GDM1 (cell line): ENCODE measurements around the gene DPM1.
A peak's percentile ranks its signal among the peaks of the same experiment; 100 is the strongest.
"Not testable (repeated sequence)": the region's sequence is repeated elsewhere in the genome, so short reads cannot be mapped to it uniquely, and the experiment has no call there.

Source experiments
- DNase-seq: peaks from one replicate; lab custom pipeline; 2025; lab: John Stamatoyannopoulos, UW

Gene DPM1

GRCh38 chr20:50978533-50978932 is 20.2 kb upstream of the DPM1 start:
- DNase-seq = not testable (repeated sequence)

- no peak for DNase-seq
These were observed 19.0 kb upstream of the DPM1 start for GRCh38 chr20:50977066-50978021.

- no peak for DNase-seq
These were observed 17.5 kb upstream of the DPM1 start for GRCh38 chr20:50975701-50976330.

- no peak for DNase-seq
These were observed 11.6 kb upstream of the DPM1 start for GRCh38 chr20:50969912-50970311.

GRCh38 chr20:50969435-50969834 is 11.1 kb upstream of the DPM1 start:
- DNase-seq = no peak

GRCh38 chr20:50968289-50968688 is 10.0 kb upstream of the DPM1 start:
- no peak for DNase-seq

- DNase-seq = no peak
These were observed 9.3 kb upstream of the DPM1 start for GRCh38 chr20:50967586-50967985.

- no peak for DNase-seq
These were observed 1.3 kb upstream of the DPM1 start for GRCh38 chr20:50959543-50960126.

GRCh38 chr20:50958615-50959542 is 547 bp upstream of the DPM1 start, which contains the start of gene MOCS3:
MOCS3 (plus strand) TSS chr20:50958818; CDS start chr20:50958843, 25 bp downstream.
- DNase-seq = peak; percentile 77

GRCh38 chr20:50957276-50957675 is 1.1 kb downstream of the DPM1 start:
- DNase-seq = no peak

- no peak for DNase-seq
These were observed 4.5 kb downstream of the DPM1 start for GRCh38 chr20:50953821-50954220.

- no peak for DNase-seq
These were observed 5.1 kb downstream of the DPM1 start for GRCh38 chr20:50953196-50953595.

GRCh38 chr20:50948132-50948785 is 10.1 kb downstream of the DPM1 start:
- no peak for DNase-seq

- DNase-seq = no peak
These were observed 15.3 kb downstream of the DPM1 start for GRCh38 chr20:50943069-50943468.

- DNase-seq = no peak
These were observed 24.7 kb downstream of the DPM1 start for GRCh38 chr20:50933589-50933988.

GRCh38 chr20:50932691-50933280 is 25.5 kb downstream of the DPM1 start:
- no peak for DNase-seq

- no peak for DNase-seq
These were observed 26.3 kb downstream of the DPM1 start for GRCh38 chr20:50932016-50932485.

- DNase-seq = peak; percentile 85
These were observed 26.9 kb downstream of the DPM1 start, which contains the start of gene ADNP for GRCh38 chr20:50931306-50932015. ADNP (minus strand) TSS chr20:50931437; CDS start chr20:50903996, 27,441 bp downstream.

GRCh38 chr20:50930976-50931305 is 27.4 kb downstream of the DPM1 start:
- DNase-seq = no peak
